ENCODE results near the gene SEPSECS.

DNA sequence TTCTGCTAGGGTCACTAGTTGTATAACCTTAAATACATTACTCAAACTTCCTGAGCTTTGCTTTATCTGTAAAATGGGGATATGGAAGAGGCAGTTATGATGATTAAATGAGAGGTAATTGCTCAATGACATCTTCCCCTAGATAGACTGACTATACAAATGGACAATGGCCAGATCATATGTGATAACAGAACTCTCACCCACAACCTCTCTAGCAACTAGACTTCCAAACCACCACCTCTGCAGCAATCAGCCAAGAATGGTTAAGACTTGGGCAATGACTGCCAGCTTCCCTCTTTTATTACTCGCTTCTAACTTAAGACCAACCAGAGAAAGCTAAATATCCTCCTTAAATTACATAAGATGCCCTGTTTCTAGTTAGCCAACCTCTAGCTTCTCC, 2.9 kb upstream of the SEPSECS start:
- TF ChIP-seq YY1 (IDR thresholded peaks at IDR 0.05; ENCODE audit: extremely low read depth, insufficient replicate concordance, low read depth, low read length) (no peak), POLR2A (IDR thresholded peaks at IDR 0.05; ENCODE audit: borderline replicate concordance, extremely low read depth, insufficient read depth, insufficient read length) (no peak), SP1 (IDR thresholded peaks at IDR 0.05; ENCODE audit: low read depth) (no peak), SRF (IDR thresholded peaks at IDR 0.05; ENCODE audit: low read depth) (no peak), FOSL1 (IDR thresholded peaks at IDR 0.05; ENCODE audit: low read depth) (no peak), EZH2 (IDR thresholded peaks at IDR 0.05) (no peak), CBX3 (IDR thresholded peaks at IDR 0.05; ENCODE audit: low read depth) (no peak)
- TF ChIP-seq, protein P1, sequence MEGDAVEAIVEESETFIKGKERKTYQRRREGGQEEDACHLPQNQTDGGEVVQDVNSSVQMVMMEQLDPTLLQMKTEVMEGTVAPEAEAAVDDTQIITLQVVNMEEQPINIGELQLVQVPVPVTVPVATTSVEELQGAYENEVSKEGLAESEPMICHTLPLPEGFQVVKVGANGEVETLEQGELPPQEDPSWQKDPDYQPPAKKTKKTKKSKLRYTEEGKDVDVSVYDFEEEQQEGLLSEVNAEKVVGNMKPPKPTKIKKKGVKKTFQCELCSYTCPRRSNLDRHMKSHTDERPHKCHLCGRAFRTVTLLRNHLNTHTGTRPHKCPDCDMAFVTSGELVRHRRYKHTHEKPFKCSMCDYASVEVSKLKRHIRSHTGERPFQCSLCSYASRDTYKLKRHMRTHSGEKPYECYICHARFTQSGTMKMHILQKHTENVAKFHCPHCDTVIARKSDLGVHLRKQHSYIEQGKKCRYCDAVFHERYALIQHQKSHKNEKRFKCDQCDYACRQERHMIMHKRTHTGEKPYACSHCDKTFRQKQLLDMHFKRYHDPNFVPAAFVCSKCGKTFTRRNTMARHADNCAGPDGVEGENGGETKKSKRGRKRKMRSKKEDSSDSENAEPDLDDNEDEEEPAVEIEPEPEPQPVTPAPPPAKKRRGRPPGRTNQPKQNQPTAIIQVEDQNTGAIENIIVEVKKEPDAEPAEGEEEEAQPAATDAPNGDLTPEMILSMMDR (IDR thresholded peaks at IDR 0.05 in 2 of 3, conservative IDR thresholded peaks at IDR 0.05 in 1 of 3; ENCODE audit: borderline replicate concordance in 1 of 3, insufficient read depth in 1 of 3, low read depth in 2 of 3, low read length in 2 of 3): no peak

Measured in HCT116 (cell line).